ENCODE measurements around the gene SCN3B. TPM values are rescaled to one million over a fixed set of nuclear protein-coding genes. Genes with fewer than 3 reads are reported as not detected.
"Not testable (repeated sequence)": the region's sequence is repeated elsewhere in the genome, so short reads cannot be mapped to it uniquely, and the experiment has no call there.

SCN3B gene
- total RNA-seq, 1 donor from 2014 or later, result 8.9 TPM

GRCh38 chr11:123665306-123665705 is 10.9 kb upstream of the SCN3B start:
- Histone ChIP-seq H3K27me3 (ENCODE audit: control insufficient read depth in 3 of 3, insufficient read depth in 3 of 3, low read length in 3 of 3) (no peaks in the 10 kb centered on the region), H3K9me3 (ENCODE audit: control insufficient read depth in 3 of 3, low read length in 3 of 3) (no peaks in the 10 kb centered on the region), H3K9ac (ENCODE audit: low read depth in 1 of 3, low read length in 3 of 3) (no peak overlapping the region), H3K27ac (ENCODE audit: low read depth, low read length) (no peak overlapping the region), H3K4me1 (ENCODE audit: control insufficient read depth in 3 of 3, insufficient read depth in 3 of 3, low read length in 3 of 3) (no peaks in the 10 kb centered on the region), H3K36me3 (ENCODE audit: control insufficient read depth in 3 of 3, insufficient read depth in 3 of 3, low read length in 3 of 3) (no peaks in the 10 kb centered on the region), H3K4me3 (ENCODE audit: low read length in 3 of 3) (no peak overlapping the region)

- H3K27ac ChIP-seq (ENCODE audit: low read depth, low read length); H3K9me3 ChIP-seq (ENCODE audit: control insufficient read depth in 3 of 3, low read length in 3 of 3); H3K4me1 ChIP-seq (ENCODE audit: control insufficient read depth in 3 of 3, insufficient read depth in 3 of 3, low read length in 3 of 3); H3K4me3 ChIP-seq (ENCODE audit: low read length in 3 of 3); H3K36me3 ChIP-seq (ENCODE audit: control insufficient read depth in 3 of 3, insufficient read depth in 3 of 3, low read length in 3 of 3); H3K27me3 ChIP-seq (ENCODE audit: control insufficient read depth in 3 of 3, insufficient read depth in 3 of 3, low read length in 3 of 3); H3K9ac ChIP-seq (ENCODE audit: low read depth in 1 of 3, low read length in 3 of 3): not testable (repeated sequence)
Measured at GRCh38 chr11:123659965-123660364, 5.5 kb upstream of the SCN3B start.

DNA sequence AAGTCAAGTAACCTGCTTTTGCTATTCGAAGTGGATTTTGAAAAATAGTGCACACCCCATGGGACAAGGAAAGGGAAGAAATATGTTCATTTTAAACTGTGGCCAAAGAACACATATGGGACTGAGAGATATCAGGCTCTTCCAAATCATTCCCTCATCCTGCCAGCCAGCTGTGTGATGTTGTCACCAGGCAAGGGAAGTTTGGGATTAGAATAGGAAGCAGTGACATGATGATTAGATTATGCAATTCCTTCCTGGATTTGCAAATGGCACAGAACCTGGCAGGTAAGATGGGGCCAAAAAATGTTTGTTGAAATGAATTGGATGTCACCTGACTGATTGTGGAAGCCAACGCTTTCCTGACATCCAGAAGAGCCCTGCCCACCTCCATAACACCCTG is 4.9 kb upstream of the SCN3B start:
- no peak overlapping the region for H3K4me3 ChIP-seq (ENCODE audit: low read length in 3 of 3)
- no peaks in the 10 kb centered on the region for H3K9me3 ChIP-seq (ENCODE audit: control insufficient read depth in 3 of 3, low read length in 3 of 3)
- H3K27ac ChIP-seq (ENCODE audit: low read depth, low read length), result no peak overlapping the region
- H3K27me3 ChIP-seq (ENCODE audit: control insufficient read depth in 3 of 3, insufficient read depth in 3 of 3, low read length in 3 of 3), result no peaks in the 10 kb centered on the region
- H3K4me1 ChIP-seq (ENCODE audit: control insufficient read depth in 3 of 3, insufficient read depth in 3 of 3, low read length in 3 of 3), result peaks cover 9 to 14% (median 11%) of the 10 kb centered on the region in 3 donors
- no peak overlapping the region for H3K9ac ChIP-seq (ENCODE audit: low read depth in 1 of 3, low read length in 3 of 3)
- no peaks in the 10 kb centered on the region for H3K36me3 ChIP-seq (ENCODE audit: control insufficient read depth in 3 of 3, insufficient read depth in 3 of 3, low read length in 3 of 3)

GRCh38 chr11:123653827-123654565 is 428 bp downstream of the SCN3B start:
- H3K36me3 ChIP-seq (ENCODE audit: control insufficient read depth in 3 of 3, insufficient read depth in 3 of 3, low read length in 3 of 3), result no peaks in the 10 kb centered on the region
- H3K9me3 ChIP-seq (ENCODE audit: control insufficient read depth in 3 of 3, low read length in 3 of 3), result no peaks in the 10 kb centered on the region
- H3K4me1 ChIP-seq (ENCODE audit: control insufficient read depth in 3 of 3, insufficient read depth in 3 of 3, low read length in 3 of 3), result peaks cover 21 to 37% (median 25%) of the 10 kb centered on the region in 3 donors
- H3K27ac ChIP-seq (ENCODE audit: low read depth, low read length), result peak overlapping the region; percentile 99
- peak overlapping the region in 2 of 3 donors; percentile 77 to 84 for H3K9ac ChIP-seq (ENCODE audit: low read depth in 1 of 3, low read length in 3 of 3)
- no peaks in the 10 kb centered on the region for H3K27me3 ChIP-seq (ENCODE audit: control insufficient read depth in 3 of 3, insufficient read depth in 3 of 3, low read length in 3 of 3)
- peak overlapping the region; percentile 75 to 82 (median 81) for H3K4me3 ChIP-seq (ENCODE audit: low read length in 3 of 3)

DNA sequence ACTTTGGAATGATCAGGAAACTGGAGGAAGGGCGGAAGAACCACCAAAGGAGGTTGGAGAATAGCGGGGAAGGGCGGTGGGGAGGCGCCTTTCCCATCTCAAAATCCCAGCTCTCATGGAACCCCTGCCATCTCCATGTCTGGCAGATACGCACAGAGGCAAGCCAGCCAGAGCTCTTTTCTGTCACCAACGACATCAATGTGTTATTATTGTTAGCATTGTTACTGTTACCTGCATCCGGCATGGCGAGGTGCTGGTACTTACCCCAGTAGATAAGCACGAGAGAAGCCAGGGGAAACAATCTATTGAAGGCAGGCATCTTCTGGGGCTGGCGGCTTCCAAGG is 969 bp downstream of the SCN3B start:
- Histone ChIP-seq H3K27ac (ENCODE audit: low read depth, low read length) (no peak overlapping the region), H3K9ac (ENCODE audit: low read depth in 1 of 3, low read length in 3 of 3) (peak overlapping the region in 1 of 3 donors; percentile 84), H3K4me1 (ENCODE audit: control insufficient read depth in 3 of 3, insufficient read depth in 3 of 3, low read length in 3 of 3) (peaks cover 21 to 37% (median 25%) of the 10 kb centered on the region in 3 donors), H3K9me3 (ENCODE audit: control insufficient read depth in 3 of 3, low read length in 3 of 3) (no peaks in the 10 kb centered on the region), H3K36me3 (ENCODE audit: control insufficient read depth in 3 of 3, insufficient read depth in 3 of 3, low read length in 3 of 3) (no peaks in the 10 kb centered on the region), H3K27me3 (ENCODE audit: control insufficient read depth in 3 of 3, insufficient read depth in 3 of 3, low read length in 3 of 3) (no peaks in the 10 kb centered on the region), H3K4me3 (ENCODE audit: low read length in 3 of 3) (peak overlapping the region; percentile 75 to 82 (median 81))

DNA sequence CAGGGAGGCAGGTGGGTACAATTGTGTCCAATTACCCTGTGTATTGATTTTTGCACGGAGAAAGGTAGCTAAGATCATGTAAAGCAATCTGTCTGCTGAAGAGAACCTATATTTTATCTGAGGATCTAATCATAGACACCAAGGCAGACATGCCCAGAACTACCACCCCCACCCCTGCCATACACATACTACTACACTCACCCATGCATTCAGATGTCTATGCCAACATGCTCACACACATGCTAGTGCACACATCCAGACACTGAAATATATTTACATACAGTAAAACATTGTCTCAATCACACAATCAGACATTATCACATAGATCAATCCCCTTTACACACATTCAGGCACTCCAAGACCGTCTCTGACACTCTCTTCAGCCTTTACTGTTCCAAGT is 1.8 kb downstream of the SCN3B start:
- Histone ChIP-seq H3K36me3 (ENCODE audit: control insufficient read depth in 3 of 3, insufficient read depth in 3 of 3, low read length in 3 of 3) (no peaks in the 10 kb centered on the region), H3K4me1 (ENCODE audit: control insufficient read depth in 3 of 3, insufficient read depth in 3 of 3, low read length in 3 of 3) (peaks cover 21 to 37% (median 25%) of the 10 kb centered on the region in 3 donors), H3K9ac (ENCODE audit: low read depth in 1 of 3, low read length in 3 of 3) (no peak overlapping the region), H3K27me3 (ENCODE audit: control insufficient read depth in 3 of 3, insufficient read depth in 3 of 3, low read length in 3 of 3) (no peaks in the 10 kb centered on the region), H3K27ac (ENCODE audit: low read depth, low read length) (no peak overlapping the region), H3K9me3 (ENCODE audit: control insufficient read depth in 3 of 3, low read length in 3 of 3) (no peaks in the 10 kb centered on the region), H3K4me3 (ENCODE audit: low read length in 3 of 3) (peak overlapping the region in 2 of 3 donors; percentile 38 to 42)

GRCh38 chr11:123650901-123651300 is 3.5 kb downstream of the SCN3B start:
- Histone ChIP-seq H3K27me3 (ENCODE audit: control insufficient read depth in 3 of 3, insufficient read depth in 3 of 3, low read length in 3 of 3) (no peaks in the 10 kb centered on the region), H3K4me3 (ENCODE audit: low read length in 3 of 3) (no peak overlapping the region), H3K27ac (ENCODE audit: low read depth, low read length) (no peak overlapping the region), H3K9ac (ENCODE audit: low read depth in 1 of 3, low read length in 3 of 3) (no peak overlapping the region), H3K4me1 (ENCODE audit: control insufficient read depth in 3 of 3, insufficient read depth in 3 of 3, low read length in 3 of 3) (peaks cover 21 to 34% (median 21%) of the 10 kb centered on the region in 3 donors), H3K9me3 (ENCODE audit: control insufficient read depth in 3 of 3, low read length in 3 of 3) (no peaks in the 10 kb centered on the region), H3K36me3 (ENCODE audit: control insufficient read depth in 3 of 3, insufficient read depth in 3 of 3, low read length in 3 of 3) (no peaks in the 10 kb centered on the region)

- Histone ChIP-seq H3K4me1 (ENCODE audit: control insufficient read depth in 3 of 3, insufficient read depth in 3 of 3, low read length in 3 of 3) (peaks cover 4 to 14% (median 7%) of the 10 kb centered on the region in 3 donors), H3K27ac (ENCODE audit: low read depth, low read length) (no peak overlapping the region), H3K36me3 (ENCODE audit: control insufficient read depth in 3 of 3, insufficient read depth in 3 of 3, low read length in 3 of 3) (peaks cover 0 to 5% (median 0%) of the 10 kb centered on the region in 3 donors), H3K9ac (ENCODE audit: low read depth in 1 of 3, low read length in 3 of 3) (no peak overlapping the region), H3K27me3 (ENCODE audit: control insufficient read depth in 3 of 3, insufficient read depth in 3 of 3, low read length in 3 of 3) (no peaks in the 10 kb centered on the region), H3K9me3 (ENCODE audit: control insufficient read depth in 3 of 3, low read length in 3 of 3) (no peaks in the 10 kb centered on the region), H3K4me3 (ENCODE audit: low read length in 3 of 3) (no peak overlapping the region)
Measured at GRCh38 chr11:123645286-123645975, 9.0 kb downstream of the SCN3B start.

GRCh38 chr11:123642435-123642834 is 12.0 kb downstream of the SCN3B start:
- no peaks in the 10 kb centered on the region for H3K9me3 ChIP-seq (ENCODE audit: control insufficient read depth in 3 of 3, low read length in 3 of 3)
- H3K36me3 ChIP-seq (ENCODE audit: control insufficient read depth in 3 of 3, insufficient read depth in 3 of 3, low read length in 3 of 3), result peaks cover 0 to 9% (median 0%) of the 10 kb centered on the region in 3 donors
- no peak overlapping the region for H3K27ac ChIP-seq (ENCODE audit: low read depth, low read length)

GRCh38 chr11:123641495-123641840 is 13.0 kb downstream of the SCN3B start:
- Histone ChIP-seq H3K27me3 (ENCODE audit: control insufficient read depth in 3 of 3, insufficient read depth in 3 of 3, low read length in 3 of 3) (no peaks in the 10 kb centered on the region), H3K9ac (ENCODE audit: low read depth in 1 of 3, low read length in 3 of 3) (no peak overlapping the region), H3K4me3 (ENCODE audit: low read length in 3 of 3) (no peak overlapping the region), H3K4me1 (ENCODE audit: control insufficient read depth in 3 of 3, insufficient read depth in 3 of 3, low read length in 3 of 3) (peaks cover 9 to 20% (median 18%) of the 10 kb centered on the region in 3 donors), H3K36me3 (ENCODE audit: control insufficient read depth in 3 of 3, insufficient read depth in 3 of 3, low read length in 3 of 3) (peaks cover 0 to 12% (median 5%) of the 10 kb centered on the region in 3 donors), H3K9me3 (ENCODE audit: control insufficient read depth in 3 of 3, low read length in 3 of 3) (no peaks in the 10 kb centered on the region), H3K27ac (ENCODE audit: low read depth, low read length) (no peak overlapping the region)

More at GRCh38 chr11:123642435-123642834, 12.0 kb downstream of the SCN3B start:
- no peak overlapping the region for H3K9ac ChIP-seq (ENCODE audit: low read depth in 1 of 3, low read length in 3 of 3)
- H3K4me1 ChIP-seq (ENCODE audit: control insufficient read depth in 3 of 3, insufficient read depth in 3 of 3, low read length in 3 of 3), result peaks cover 9 to 20% (median 18%) of the 10 kb centered on the region in 3 donors
- H3K4me3 ChIP-seq (ENCODE audit: low read length in 3 of 3), result no peak overlapping the region
- H3K27me3 ChIP-seq (ENCODE audit: control insufficient read depth in 3 of 3, insufficient read depth in 3 of 3, low read length in 3 of 3), result no peaks in the 10 kb centered on the region
